Dedifferentiated amniotic fluid mesenchymal stem cell (primary cell): ENCODE measurements around the gene DLGAP4.
A peak's percentile ranks its signal among the peaks of the same experiment; 100 is the strongest.
"Not testable (repeated sequence)": the region's sequence is repeated elsewhere in the genome, so short reads cannot be mapped to it uniquely, and the experiment has no call there.

ENCODE experiments used
- DNase-seq: peaks from one replicate; pipeline ENCODE4 v3.0.0-alpha.2; 2016; ENCODE audit errors: extremely low spot score

Gene DLGAP4

DNA sequence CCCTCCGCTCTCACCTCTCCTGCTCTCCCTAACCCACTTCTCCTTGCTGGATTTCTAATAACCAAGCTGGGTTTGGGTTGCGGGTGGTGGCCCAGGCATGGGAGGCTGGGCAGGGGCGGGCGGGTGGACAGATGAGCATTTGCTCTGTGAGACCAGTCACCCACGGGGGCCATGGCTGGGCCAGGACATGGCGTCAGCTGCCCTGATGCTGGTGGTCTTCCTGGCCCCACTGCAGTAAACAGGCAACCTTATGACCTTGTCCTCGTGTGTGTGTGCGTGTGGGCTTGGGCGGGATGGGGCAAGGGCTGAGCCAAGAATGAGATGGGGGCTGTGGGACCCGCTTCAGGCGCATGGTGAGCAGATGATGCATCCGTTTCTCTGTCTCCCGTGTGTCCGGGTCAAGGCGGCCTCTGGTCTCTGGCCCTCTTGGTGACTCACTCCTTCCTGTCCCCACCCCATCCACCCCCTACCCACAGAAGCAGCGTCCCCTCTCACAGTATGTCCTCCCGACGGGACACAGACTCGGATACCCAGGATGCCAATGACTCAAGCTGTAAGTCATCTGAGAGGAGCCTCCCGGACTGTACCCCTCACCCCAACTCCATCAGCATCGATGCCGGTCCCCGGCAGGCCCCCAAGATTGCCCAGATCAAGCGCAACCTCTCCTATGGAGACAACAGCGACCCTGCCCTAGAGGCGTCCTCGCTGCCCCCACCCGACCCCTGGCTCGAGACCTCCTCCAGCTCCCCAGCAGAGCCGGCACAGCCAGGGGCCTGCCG is 193.8 kb downstream of the DLGAP4 start:
- no peak for DNase-seq

DNA sequence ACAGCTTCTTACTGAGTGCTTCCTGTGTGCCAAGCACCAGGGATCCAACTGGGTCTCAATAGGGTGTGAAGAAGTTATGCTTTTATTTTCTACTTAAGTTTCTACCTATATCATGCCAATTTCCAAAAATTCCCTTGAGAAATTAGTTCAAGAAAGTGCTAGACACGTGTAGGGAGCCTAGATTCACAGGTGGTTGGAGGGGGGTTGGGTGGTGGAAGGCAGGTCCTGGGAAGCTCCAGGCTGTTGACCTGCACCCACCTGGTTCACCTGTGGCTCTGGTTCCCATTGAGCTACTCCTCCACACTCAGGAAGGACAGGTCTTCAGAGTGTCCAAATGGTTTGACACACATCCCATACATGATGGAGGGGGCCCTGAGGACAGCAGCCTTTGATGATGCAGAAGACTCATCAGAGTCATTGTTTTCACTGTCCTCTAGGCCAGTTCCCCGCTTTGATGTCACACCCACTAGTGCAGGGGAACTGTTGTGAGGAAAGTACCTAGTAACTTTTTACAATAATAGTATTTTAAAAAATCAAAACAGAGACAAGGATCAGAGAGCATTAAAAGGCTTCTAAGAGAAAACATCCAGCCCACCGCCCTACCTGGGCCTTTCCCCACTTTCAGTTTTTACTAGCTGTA is 195.3 kb downstream of the DLGAP4 start:
- no peak for DNase-seq

DNA sequence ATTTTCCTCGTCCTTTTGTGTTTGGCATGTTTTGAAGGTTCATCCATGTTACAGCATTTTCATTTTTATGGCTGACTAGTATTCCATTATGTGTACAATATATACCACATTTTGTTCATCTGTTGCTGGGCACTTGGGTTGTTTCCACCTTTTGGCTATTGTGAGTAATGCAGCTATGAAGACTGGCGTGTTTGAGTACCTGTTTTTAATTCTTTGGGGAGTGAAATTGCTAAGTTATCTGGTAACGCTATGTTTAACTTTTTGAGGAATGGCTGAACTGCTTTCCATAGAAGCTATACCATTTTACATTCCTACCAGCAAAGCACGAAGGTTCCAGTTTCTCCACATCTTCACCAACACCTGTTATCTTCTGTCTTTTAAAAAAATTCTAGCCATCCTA is 198.2 kb downstream of the DLGAP4 start:
- DNase-seq: no peak

DNA sequence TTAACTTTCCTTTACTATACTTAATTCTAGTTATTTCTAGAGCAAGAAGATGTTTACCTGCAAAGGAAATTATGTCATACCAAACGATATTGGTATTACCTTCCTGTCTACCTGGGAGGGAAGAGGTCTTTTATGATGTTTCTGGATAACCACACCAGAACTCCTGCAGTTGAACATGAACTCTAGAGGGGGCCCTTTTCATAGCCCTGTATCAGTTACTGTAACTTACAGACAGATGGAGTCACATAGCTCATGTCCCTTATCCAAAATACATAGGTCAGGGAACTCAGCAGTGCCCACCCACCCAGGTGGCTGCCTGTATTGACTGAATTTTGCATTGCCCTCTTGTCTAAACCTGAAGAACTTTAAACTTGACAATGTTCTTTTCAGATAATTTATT is 200.1 kb downstream of the DLGAP4 start:
- no peak for DNase-seq

DNA sequence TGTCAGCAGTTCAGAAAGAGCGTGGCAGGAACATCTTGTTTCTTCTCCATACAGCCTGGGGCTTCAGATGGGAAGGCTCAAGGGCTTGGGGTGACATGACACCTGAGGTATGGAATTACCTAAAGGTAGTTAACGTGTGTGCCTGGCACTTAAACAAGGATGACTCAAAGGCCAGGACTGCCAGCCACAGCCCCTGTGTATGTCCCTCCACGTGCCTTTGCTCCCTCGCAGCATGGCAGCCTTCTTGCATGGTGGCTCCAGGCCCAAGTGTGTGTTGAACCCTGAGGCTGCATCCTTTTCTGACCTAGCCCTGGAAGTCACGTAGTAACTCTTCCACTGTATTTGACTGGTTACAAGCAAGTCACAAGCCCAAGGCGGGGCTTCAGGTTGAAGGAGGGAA is 201.6 kb downstream of the DLGAP4 start:
- DNase-seq: no peak

DNA sequence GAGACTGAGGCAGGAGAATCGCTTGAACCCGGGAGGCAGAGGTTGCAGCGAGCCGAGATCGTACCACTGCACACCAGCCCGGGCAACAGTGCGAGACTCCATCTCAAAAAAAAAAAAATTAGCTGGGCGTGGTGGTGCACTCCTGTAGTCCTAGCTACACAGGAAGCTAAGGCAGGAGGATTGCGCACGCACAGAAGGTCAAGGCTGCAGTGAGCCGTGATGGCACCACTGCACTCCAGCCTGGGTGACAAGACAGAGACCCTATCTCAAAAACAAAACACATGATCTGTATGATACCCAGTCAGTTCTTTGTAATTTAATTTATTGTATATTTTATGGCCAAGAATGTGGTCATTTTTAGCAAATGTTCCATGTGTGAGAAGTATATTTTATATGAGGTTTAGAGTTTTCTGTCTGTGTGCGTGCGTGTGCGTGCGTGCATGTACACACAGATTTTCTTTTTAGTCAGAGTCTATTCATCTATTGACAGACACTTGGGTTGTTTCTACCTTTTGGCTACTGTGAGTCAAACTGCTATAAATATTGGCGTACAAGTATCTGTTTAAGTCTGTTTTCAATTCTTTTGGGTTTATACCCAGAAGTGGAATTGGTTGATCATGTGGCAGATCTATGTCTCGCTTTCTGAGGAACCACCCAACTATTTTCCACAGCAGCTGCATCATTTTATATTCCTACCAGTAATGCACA is 213.0 kb downstream of the DLGAP4 start:
- DNase-seq: no peak

DNA sequence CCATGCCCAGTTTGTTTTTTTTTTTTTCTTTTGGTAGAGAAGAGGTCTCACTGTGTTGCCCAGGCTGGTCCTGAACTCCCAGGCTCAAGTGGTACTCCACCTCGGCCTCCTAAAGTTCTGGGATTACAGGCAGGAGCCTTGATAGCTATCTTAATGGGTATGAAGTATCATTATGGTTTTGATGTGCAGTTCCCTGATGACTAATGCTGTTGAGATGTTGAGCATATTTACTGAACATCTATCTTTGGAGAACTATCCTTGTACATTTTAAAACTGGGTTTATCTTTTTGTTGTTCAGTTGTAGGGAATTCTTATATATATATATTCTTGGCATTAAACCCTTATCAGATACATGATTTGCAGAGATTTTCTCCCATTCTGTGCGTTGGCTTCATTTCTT is 213.8 kb downstream of the DLGAP4 start:
- DNase-seq: no peak

DNA sequence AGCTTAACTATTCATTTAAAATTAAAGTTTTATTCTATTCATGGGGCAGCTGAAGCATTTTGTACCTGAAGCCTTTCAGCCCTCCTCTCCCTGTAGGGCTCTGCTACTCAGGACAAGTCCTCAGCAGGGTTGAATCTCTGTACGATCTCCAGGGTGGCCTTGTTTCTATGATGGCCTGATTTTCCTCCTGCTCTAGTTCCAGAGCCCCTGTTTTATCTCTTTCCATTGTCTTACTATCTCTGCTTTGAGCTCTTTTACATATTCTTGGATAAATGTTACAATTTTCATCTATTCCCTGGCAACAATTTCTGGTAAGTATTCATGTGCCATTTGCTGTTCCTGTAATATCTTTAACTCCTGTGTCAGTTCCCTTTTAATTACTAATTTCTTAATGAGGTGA is 215.4 kb downstream of the DLGAP4 start:
- no peak for DNase-seq

DNA sequence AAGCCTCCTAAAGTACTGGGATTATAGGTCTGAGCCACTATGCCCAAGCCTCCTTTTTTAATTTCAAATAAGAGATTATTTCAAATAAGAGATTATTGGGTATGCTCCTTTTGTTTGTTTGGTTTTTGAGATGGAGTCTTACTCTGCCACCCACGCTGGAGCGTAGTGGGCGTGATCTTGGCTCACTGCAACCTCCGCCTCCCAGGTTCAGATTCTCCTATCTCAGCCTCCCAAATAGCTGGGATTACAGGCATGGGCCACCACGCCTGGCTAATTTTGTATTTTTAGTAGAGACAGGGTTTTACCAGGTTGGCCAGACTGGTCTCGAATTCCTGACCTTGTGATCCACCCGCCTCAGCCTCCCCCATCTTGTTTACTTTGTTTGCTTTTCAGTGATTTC is 216.3 kb downstream of the DLGAP4 start:
- DNase-seq: not testable (repeated sequence)

DNA sequence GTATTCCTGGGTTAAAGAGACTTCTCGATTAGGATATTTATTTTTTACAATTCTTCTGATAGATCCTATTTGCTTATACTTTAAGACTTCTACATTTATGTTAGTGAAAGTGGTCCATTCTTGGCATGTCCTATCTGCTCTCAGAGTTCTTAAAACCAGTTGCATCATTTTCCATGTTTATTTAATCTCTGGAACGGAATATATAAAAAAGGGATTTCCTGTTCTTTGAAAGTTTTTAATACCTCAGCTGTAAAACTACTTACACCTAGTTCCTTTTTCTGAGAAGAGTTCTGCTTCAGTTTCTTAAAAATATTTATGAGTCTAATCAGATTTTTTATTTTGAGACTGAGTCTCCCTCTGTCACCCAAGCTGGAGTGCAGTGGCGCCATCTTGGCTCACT is 217.2 kb downstream of the DLGAP4 start:
- no peak for DNase-seq

DNA sequence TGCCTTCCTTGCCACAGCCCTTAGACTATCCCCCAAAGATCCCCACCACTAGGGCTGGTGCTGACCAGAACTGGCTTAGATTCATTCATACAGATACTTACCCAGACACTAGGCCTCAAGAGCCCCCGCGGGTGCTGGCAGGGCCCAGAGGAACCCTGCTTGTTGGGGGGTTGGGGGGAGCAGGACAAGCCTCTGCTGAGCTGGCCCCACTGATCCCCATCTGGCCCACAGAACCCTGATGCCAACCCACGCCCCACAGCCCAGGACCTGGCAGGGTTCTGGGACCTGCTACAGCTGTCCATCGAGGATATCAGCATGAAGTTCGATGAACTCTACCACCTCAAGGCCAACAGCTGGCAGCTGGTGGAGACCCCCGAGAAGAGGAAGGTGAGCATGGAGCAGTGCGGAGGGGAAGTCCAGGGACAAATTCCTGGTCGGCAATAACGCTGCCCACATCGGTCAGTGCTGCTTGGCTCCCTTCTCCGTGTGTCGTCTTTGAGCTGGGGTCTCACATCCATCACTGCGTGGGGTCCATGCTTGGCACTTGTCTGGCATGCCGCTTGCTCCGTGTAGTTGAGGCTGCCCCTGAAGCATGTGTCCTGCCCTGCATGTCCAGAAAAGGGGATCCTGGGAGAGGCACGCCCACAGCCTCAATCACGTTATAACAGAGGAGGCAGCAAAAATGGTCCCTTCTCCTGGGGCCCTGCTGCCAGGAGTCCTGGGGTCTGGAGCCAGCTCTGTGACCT is 219.7 kb downstream of the DLGAP4 start:
- no peak for DNase-seq

DNA sequence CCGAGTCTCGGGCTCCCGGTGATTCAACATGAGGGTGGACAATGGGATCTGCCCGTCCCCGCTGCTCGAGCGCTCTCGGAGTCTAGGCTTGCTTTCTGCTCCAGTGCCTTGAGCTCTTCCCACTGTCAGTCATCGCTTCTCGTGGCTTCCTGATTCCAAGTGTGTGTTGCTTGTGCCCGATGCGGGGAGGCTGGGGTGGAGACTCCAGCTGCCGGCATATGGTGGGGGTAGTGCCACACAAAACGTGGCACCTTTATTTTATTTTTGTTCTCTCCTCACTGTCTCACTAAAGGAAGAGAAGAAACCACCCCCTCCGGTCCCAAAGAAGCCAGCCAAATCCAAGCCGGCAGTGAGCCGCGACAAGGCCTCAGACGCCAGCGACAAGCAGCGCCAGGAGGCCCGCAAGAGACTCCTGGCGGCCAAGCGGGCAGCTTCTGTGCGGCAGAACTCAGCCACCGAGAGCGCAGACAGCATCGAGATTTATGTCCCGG is 220.4 kb downstream of the DLGAP4 start:
- DNase-seq: no peak

DNA sequence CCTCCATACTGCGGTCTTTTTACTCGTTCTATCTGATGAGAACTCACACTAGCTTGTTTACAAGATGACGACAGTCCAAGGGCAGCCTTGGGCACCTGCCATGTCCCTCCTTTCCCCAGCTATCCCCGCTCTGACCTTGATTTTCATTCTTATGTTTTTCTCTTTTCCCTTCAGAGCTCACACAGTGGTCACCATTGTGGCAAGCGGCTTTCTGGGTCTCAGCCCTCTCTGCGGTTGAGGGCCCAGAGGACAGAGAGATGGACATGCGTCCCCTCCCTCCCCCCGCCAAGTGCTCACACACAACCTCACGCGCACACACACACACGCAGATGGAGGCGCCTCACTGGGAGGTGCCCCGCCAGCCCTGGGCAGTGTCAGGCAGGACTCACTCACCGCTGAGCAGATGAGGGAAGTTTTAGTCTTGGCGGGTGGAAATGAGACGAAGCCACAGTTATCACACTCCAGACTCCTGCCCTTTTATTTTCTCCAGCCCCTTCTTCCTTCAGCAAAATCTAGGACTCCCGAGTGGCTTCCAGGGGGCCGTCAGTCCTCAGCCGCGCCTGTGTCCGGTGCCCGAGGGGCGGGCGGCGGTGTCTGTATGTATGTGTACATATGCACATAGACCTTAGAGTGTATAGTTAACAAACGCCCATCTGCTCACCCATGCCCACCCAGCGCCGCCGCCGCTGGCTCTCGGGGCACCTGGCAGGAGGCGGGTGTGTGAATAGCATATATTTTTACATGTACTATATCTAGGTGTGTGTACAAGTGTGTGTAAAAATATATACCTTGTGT is 221.4 kb downstream of the DLGAP4 start:
- DNase-seq: no peak

DNA sequence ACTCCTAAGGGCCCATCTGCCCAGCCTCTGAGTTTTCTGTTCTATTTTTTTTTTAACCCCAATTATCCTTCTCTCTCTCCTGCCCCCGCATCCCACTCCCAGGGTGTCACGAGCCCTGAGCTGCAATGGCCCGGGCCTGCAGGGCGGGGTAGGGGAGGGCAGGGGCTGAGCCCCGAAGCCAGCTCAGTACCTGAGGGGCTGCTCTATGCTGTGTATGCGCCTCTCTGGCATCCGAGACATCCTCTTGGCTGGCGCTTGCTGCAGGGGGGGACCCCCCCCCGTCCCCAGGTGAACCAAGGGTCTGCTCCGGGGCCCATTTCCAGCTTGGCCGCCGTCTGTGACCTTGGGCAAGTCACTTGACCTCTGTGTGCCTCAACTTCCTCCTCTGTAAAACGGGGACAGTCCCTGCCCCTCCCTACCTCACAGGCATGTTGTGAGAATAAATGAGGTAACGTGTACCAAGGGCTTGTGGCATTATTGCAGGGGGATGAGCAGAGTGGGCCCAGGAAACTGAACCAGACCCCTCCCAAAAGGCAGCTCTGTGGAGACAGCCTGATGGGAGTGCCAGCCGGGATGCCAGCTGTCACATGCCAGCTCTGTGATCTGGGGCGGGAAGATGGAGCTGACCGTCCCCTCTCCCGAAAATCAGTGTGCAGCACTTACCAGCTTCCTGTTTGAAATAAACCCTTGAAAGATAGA is 222.2 kb downstream of the DLGAP4 start:
- no peak for DNase-seq

DNA sequence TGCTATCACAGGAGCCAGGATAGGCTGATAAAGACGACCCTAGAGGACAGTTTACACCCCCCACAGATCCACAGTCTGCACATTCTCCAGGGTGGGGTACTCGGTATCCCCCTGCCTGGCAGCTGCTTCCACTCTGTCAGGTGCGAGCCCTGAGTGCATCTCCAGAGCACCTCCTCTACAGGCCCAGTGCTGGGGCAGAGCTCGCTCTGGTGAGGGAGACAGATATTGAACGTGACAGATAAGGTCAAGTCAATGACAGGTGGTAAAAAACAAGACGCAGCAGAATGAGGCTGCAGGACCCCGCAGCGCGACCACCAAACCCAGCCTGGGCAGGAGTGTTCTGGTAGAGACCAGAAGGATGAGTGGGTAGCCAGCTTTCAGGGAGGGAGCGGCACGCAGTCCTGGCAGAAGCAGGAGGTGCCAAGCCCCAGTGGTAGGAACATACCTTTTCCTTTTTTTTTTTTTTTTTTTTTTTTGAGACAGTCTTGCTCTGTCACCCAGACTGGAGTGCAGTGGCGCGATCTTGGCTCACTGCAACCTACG is 222.8 kb downstream of the DLGAP4 start:
- DNase-seq: no peak

DNA sequence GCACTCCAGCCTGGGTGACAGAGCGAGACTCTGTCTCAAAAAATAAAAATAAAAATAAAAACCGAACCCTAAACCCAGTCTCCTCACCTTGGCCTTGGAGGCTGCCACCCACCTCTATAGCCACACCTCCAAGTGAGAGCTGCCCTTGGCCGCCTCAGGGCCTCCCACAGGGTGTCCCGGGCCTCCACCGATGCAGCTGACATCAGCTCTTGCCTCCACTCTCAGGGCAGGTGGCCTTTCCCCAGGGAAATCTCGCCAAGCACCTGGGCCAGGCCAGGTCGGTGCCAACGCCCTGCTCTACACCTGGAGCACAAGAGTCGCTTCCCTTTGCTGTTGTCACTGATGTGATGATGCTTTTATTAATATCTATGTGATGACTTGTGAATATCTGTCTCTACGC is 226.2 kb downstream of the DLGAP4 start:
- no peak for DNase-seq

DNA sequence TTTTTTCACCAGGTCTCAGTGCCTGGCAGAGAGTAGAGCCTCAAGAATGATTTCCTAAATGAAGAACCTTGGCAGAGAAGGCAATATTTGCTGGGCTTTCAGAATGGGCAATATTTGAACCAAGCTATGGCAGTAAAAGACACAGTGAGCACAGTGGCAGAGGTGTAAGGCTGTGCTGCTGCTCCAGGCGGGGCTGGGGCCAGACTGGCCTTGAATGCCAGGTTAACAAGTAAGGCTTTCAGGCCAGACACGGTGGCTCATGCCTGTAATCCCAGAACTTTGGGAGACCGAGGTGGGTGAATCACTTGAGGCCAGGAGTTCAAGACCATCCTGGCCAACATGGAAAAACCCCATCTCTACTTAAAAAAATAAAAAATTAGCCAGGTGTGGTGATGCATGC is 226.7 kb downstream of the DLGAP4 start:
- DNase-seq: no peak

DNA sequence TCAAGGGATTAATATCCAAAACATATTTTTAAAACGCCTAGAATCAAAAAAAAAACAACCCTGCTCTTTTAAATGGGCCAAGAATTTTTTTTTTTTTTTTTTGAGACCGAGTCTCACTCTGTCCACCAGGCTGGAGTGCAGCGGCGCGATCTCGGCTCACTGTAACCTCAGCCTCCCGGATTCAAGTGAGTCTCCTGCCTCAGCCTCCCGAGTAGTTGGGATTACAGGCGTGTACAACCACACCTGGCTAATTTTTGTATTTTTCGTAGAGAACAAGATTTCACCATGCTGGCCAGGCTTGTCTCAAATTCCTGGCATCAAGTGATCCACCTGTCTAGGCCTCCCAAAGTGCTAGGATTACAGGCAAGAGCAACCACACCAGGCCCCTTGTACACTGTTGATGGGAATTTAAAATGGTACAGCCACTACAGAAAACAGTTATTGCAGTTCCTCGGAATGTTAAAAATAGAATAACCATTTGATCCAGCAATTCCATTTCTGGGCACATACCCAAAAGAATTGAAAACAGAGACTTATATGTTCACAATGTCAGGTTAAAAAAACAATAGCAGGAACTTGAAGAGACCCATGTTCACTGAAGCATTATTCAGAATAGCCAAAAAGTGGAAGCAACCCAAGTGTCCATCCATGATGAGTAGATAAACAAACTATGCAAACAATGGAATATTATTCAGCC is 232.0 kb downstream of the DLGAP4 start:
- peak; percentile 15 for DNase-seq

DNA sequence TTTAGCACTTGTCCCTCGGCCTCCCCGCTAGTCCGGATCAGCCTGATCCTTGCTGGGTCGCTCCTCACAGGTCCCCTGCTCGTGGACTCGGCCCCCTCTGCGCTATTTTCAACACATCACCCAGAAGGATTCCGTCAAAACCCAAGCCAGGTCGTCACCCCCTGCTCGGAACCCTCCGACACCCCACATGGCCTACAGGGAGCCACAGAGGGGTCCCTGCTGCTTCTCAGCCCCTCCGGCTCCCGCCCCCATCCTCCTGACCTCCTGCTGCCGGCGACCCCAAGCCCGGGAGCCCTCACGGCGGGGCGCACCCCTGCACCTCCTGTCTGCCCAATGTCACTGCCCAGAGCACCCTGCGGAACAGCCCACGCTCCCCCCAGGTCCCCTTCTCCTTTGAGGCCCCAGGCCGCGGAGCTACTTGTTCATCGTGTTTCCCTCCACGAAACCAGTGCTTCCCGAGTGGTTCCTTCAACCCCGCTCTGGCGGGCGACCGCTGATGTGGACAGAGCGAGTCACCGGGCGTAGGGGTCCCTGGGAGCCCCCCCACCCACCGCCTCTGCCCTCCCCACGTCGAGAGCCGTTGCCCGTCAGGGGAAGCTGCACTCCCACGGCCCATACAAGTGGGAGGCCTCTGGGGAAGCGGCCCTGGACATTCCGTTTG is 234.5 kb downstream of the DLGAP4 start:
- no peak for DNase-seq
